Measurements from ENCODE around the gene CPNE7. TPM values are rescaled to one million over a fixed set of nuclear protein-coding genes. Genes with fewer than 3 reads are reported as not detected.
"Not testable (repeated sequence)": the region's sequence is repeated elsewhere in the genome, so short reads cannot be mapped to it uniquely, and the experiment has no call there.

The CPNE7 gene
- polyA plus RNA-seq, 3 donors = 4.2 to 8.7 (median 5.6) TPM

GRCh38 chr16:89583197-89583894, 7.8 kb downstream of the CPNE7 start:
- no peak for DNase-seq

GRCh38 chr16:89583895-89584644, 8.5 kb downstream of the CPNE7 start:
- no peak for DNase-seq

- no peak for DNase-seq
Measured at GRCh38 chr16:89584768-89585549, 9.4 kb downstream of the CPNE7 start.

- DNase-seq = no peak
Measured at GRCh38 chr16:89586218-89586617, 10.7 kb downstream of the CPNE7 start.

GRCh38 chr16:89586853-89587252, 11.3 kb downstream of the CPNE7 start:
- no peak for DNase-seq

GRCh38 chr16:89587676-89588075, 12.1 kb downstream of the CPNE7 start:
- not testable (repeated sequence) for DNase-seq

GRCh38 chr16:89588413-89589109, 13.0 kb downstream of the CPNE7 start:
- no peak for DNase-seq

GRCh38 chr16:89589241-89589926, 13.8 kb downstream of the CPNE7 start:
- DNase-seq = no peak

GRCh38 chr16:89593841-89594240, 18.3 kb downstream of the CPNE7 start:
- no peak for DNase-seq

GRCh38 chr16:89595330-89596060, 19.9 kb downstream of the CPNE7 start:
- DNase-seq = no peak

- no peak for DNase-seq
Measured at GRCh38 chr16:89596061-89596689, 20.6 kb downstream of the CPNE7 start.

GRCh38 chr16:89596957-89597649, 21.5 kb downstream of the CPNE7 start:
- no peak for DNase-seq

- no peak for DNase-seq
Measured at GRCh38 chr16:89598199-89598598, 22.6 kb downstream of the CPNE7 start.

- no peak for DNase-seq
Measured at GRCh38 chr16:89599451-89599858, 23.9 kb downstream of the CPNE7 start.

- no peak for DNase-seq
Measured at GRCh38 chr16:89599902-89600301, 24.3 kb downstream of the CPNE7 start.

- DNase-seq = no peak
Measured at GRCh38 chr16:89600427-89600826, 24.9 kb downstream of the CPNE7 start.

- no peak for DNase-seq
Measured at GRCh38 chr16:89600956-89601355, 25.4 kb downstream of the CPNE7 start.

- DNase-seq = no peak
Measured at GRCh38 chr16:89601906-89602272, 26.3 kb downstream of the CPNE7 start.

- DNase-seq = peak; percentile 95
Measured at GRCh38 chr16:89602273-89602951, 26.9 kb downstream of the CPNE7 start.
